ENCODE results near the gene CSTB. TPM values are rescaled to one million over a fixed set of nuclear protein-coding genes. Genes with fewer than 3 reads are reported as not detected.

CSTB gene, protein sequence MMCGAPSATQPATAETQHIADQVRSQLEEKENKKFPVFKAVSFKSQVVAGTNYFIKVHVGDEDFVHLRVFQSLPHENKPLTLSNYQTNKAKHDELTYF
- total RNA-seq: 19.6 and 23.2 TPM in 2 replicates

DNA sequence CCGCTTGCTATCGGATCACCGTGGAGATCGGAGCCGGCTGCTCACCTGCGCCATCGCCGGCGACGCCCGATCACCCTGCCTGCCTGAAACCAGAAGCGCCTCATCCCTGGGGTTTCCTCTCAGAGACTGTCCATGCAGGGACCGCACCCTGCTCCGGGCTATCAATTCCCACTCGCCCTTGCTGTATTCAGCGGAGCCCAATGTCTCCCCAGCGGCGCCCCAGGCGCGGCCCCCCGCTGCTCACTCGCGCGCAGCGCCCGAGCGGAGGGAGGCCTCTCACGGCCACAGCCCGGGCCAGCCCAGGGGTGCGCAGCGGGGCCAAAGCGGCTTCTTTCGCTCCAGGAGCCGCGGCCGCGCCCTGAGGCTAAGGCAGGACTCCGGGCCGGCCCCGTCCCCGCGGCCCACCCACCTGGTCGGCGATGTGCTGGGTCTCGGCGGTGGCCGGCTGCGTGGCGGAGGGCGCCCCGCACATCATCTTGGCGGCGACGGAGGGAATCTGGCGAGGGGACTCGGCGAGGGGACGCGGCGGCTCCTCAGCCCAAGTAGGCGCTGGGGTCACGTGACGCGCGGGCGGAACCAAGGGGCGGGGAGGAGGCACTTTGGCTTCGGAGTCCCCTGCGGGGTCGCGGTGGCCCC is at the start of gene CSTB:
TSS of gene CSTB (minus strand) at position 514 of the 636 bp plus-strand sequence. CDS start at position 475, 39 bp downstream.

DNA sequence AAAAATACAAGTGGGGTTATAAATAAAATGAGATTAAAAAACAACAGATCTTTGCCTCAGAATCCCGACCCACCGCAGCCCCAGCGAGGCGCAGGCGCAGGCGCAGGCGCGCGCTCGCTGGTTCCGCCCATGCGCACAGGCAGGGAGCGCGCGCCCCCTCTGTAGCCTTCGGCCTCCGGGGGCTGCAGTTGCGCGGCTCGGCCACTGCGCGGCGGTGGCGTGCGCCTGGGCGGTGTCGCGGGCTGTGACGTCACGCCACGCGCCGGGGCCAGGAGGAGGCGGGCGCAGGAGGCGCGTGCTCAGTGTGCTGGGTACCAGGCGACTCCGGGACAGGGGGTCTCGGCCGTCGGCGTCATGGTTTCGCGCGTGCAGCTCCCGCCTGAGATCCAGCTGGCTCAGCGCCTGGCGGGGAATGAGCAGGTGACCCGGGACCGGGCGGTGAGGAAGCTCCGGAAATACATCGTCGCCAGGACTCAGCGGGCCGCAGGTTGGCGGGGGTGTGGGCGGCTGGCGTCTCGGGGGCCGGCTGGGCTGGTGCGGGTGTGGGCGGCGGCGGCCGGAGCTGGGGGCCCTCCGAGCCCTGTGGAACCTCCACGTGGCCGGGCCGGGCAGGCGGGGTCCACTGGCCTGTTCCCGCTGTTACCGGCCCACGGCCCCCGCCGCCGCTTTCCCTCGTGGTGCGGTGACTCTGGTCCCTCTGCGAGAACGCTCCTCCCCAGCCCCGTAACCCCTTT is 13.3 kb upstream of the CSTB start, which contains the start of gene RRP1:
TSS of gene RRP1 (plus strand) at position 302 of the 734 bp plus-strand sequence. CDS start at position 355, 53 bp downstream.

Other genes with a start within 250 kb of the CSTB start
- 0.47 and 1.2 TPM in 2 replicates for gene HSF2BP, start 116.8 kb downstream of the CSTB start, total RNA-seq
- 18.8 and 20.7 TPM in 2 replicates for gene RRP1B, start 116.7 kb downstream of the CSTB start, total RNA-seq
- gene PDXK, start 57.2 kb downstream of the CSTB start, total RNA-seq: 62.1 and 113 TPM in 2 replicates
- 11.3 and 19.2 TPM in 2 replicates for gene RRP1, start 13.3 kb upstream of the CSTB start, total RNA-seq
- gene AGPAT3, start 88.9 kb upstream of the CSTB start, total RNA-seq: 22.8 and 24.3 TPM in 2 replicates
- 11.7 and 13.2 TPM in 2 replicates for gene TRAPPC10, start 236.0 kb upstream of the CSTB start, total RNA-seq